NT2/D1 (cell line): ENCODE results near the gene ARMH2.

Source experiments
- SUZ12 ChIP-seq: IDR thresholded peaks from 2 replicates; pipeline ENCODE4 v1.6.1; 2011; ENCODE audit not compliant: insufficient read length, insufficient read depth; ENCODE audit errors: extremely low read depth
- YY1 ChIP-seq: IDR thresholded peaks from 2 replicates; pipeline ENCODE4 v1.6.1; 2011; ENCODE audit not compliant: insufficient read length, insufficient read depth

DNA sequence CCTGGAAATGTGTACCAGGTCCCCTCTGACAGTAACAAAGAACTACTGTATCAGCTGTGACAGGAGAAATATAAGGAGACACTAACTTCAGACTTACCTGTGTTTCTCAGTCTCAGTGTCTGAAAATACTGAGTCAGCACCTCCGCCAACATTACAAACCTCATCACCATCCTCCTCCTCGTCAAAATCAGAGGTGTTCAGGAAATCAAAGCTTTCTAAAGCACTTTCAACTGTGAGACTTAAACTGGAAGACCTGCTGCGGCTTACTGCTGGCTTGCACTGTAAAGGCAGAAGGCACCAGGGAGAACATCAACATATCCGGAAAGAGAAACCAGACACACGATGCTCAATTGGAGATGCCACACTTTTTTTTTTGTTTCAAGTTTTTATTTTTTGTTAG, 40.3 kb upstream of the ARMH2 start:
- TF ChIP-seq YY1 (no peak), SUZ12 (no peak)
